TTC549 (cell line): ENCODE results near the gene ZNF674.
"Not testable (repeated sequence)": the region's sequence is repeated elsewhere in the genome, so short reads cannot be mapped to it uniquely, and the experiment has no call there.

Source experiments
- FAIRE-seq: peaks from 2 replicates; lab custom pipeline; 2012; peaks lifted over from hg19 to GRCh38; lab: Jason Lieb, UNC

The ZNF674 gene

GRCh38 chrX:46569621-46570020 lies 24.4 kb upstream of the ZNF674 start:
- FAIRE-seq, result no peak

- FAIRE-seq, result no peak
These were observed 22.2 kb upstream of the ZNF674 start for GRCh38 chrX:46567388-46567787.

GRCh38 chrX:46561824-46562657 lies 16.8 kb upstream of the ZNF674 start:
- no peak for FAIRE-seq

- FAIRE-seq, result no peak
These were observed 13.8 kb upstream of the ZNF674 start for GRCh38 chrX:46559062-46559461.

- FAIRE-seq, result no peak
These were observed 9.7 kb upstream of the ZNF674 start for GRCh38 chrX:46554942-46555341.

- no peak for FAIRE-seq
These were observed 8.7 kb upstream of the ZNF674 start for GRCh38 chrX:46553935-46554334.

- no peak for FAIRE-seq
These were observed 6.4 kb upstream of the ZNF674 start for GRCh38 chrX:46551494-46552128.

GRCh38 chrX:46549914-46550313 lies 4.7 kb upstream of the ZNF674 start:
- FAIRE-seq, result no peak

GRCh38 chrX:46547857-46548256 lies 2.6 kb upstream of the ZNF674 start:
- no peak for FAIRE-seq

GRCh38 chrX:46544527-46544926 lies 694 bp downstream of the ZNF674 start:
- FAIRE-seq, result not testable (repeated sequence)

GRCh38 chrX:46543441-46543840 lies 1.8 kb downstream of the ZNF674 start:
- FAIRE-seq, result no peak

GRCh38 chrX:46531442-46531841 lies 13.8 kb downstream of the ZNF674 start:
- no peak for FAIRE-seq

- FAIRE-seq, result not testable (repeated sequence)
These were observed 14.8 kb downstream of the ZNF674 start for GRCh38 chrX:46530404-46530908.

GRCh38 chrX:46529740-46530403 lies 15.3 kb downstream of the ZNF674 start:
- FAIRE-seq, result not testable (repeated sequence)

GRCh38 chrX:46528640-46529039 lies 16.6 kb downstream of the ZNF674 start:
- not testable (repeated sequence) for FAIRE-seq

GRCh38 chrX:46506076-46506475 lies 39.1 kb downstream of the ZNF674 start:
- no peak for FAIRE-seq

GRCh38 chrX:46502848-46503247 lies 42.4 kb downstream of the ZNF674 start:
- no peak for FAIRE-seq

- FAIRE-seq, result no peak
These were observed 45.2 kb downstream of the ZNF674 start for GRCh38 chrX:46500054-46500453.

GRCh38 chrX:46488712-46489111 lies 56.5 kb downstream of the ZNF674 start:
- no peak for FAIRE-seq

- FAIRE-seq, result no peak
These were observed 59.3 kb downstream of the ZNF674 start for GRCh38 chrX:46485897-46486296.

GRCh38 chrX:46478634-46479033 lies 66.6 kb downstream of the ZNF674 start:
- FAIRE-seq, result not testable (repeated sequence)

GRCh38 chrX:46477435-46477834 lies 67.8 kb downstream of the ZNF674 start:
- FAIRE-seq, result no peak

- no peak for FAIRE-seq
These were observed 80.0 kb downstream of the ZNF674 start for GRCh38 chrX:46465203-46465602.
